GOT3 (cell line): ENCODE measurements around the gene PTPN13.

ENCODE experiments used
- DNase-seq: peaks from one replicate; lab custom pipeline; 2025; ENCODE audit warnings: mixed read lengths; lab: John Stamatoyannopoulos, UW

Gene PTPN13

DNA sequence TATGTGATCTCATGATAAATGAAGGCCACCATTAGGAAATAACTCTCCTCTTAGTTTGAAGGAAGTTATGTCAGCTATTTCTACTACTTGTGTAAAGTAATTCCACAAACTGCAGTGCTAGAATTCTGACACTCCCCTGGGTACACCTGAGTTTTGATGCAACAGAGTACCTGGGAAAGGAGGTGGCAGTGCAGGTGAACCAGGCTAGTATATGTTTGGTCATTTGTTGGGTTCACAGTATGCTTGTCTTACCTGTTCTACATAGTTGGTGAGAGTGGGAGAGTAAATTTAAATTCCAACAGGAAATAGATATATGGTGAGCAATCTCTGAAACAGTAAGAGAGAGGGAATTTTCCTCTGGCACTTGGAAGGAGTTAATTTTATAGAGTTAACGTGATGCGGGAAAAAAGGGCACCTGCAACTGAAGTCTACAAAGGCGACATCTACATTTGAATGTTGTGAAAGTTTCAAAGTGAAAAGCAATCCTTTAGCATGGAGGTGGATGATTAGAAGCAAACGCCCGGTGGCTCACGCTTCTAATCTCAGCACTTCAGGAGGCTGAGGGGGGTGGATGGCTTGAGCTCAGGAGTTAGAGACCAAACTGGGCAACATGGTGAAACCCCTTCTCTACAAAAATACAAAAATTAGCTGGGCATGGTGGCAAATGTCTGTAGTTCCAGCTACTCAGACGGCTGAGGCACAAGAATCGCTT is 263.4 kb downstream of the PTPN13 start:
- DNase-seq = no peak
